Astrocyte of the spinal cord (primary cell): ENCODE results near the gene TTC9C.

Experiments used
- DNase-seq: peaks from one replicate; pipeline ENCODE4 v3.0.0; 2011; ENCODE audit warnings: low read depth, low spot score
- H3K4me3 ChIP-seq: 2 replicates; pipeline ENCODE4 v1.5.1; 2011; ENCODE audit warnings: low read depth, mild to moderate bottlenecking, low read length, moderate library complexity
- in situ Hi-C: cut with HindIII; loops from 2 replicates; pipeline ENCODE4 v1.10.0; 2017; ENCODE audit warnings: low sequenced_read_pairs
- TF ChIP-seq, protein P1 (sequence below): IDR thresholded peaks from 2 replicates; pipeline ENCODE4 v1.5.1; 2012; ENCODE audit warnings: low read depth, mild to moderate bottlenecking, low read length, inconsistent platforms

Gene TTC9C

GRCh38 chr11:62710001-62710345 is 18.3 kb upstream of the TTC9C start:
- TF ChIP-seq, protein P1, sequence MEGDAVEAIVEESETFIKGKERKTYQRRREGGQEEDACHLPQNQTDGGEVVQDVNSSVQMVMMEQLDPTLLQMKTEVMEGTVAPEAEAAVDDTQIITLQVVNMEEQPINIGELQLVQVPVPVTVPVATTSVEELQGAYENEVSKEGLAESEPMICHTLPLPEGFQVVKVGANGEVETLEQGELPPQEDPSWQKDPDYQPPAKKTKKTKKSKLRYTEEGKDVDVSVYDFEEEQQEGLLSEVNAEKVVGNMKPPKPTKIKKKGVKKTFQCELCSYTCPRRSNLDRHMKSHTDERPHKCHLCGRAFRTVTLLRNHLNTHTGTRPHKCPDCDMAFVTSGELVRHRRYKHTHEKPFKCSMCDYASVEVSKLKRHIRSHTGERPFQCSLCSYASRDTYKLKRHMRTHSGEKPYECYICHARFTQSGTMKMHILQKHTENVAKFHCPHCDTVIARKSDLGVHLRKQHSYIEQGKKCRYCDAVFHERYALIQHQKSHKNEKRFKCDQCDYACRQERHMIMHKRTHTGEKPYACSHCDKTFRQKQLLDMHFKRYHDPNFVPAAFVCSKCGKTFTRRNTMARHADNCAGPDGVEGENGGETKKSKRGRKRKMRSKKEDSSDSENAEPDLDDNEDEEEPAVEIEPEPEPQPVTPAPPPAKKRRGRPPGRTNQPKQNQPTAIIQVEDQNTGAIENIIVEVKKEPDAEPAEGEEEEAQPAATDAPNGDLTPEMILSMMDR = no peak
- DNase-seq = no peak
- H3K4me3 ChIP-seq = peak overlapping the region; percentile 54
- in situ Hi-C loops = no loop called here

DNA sequence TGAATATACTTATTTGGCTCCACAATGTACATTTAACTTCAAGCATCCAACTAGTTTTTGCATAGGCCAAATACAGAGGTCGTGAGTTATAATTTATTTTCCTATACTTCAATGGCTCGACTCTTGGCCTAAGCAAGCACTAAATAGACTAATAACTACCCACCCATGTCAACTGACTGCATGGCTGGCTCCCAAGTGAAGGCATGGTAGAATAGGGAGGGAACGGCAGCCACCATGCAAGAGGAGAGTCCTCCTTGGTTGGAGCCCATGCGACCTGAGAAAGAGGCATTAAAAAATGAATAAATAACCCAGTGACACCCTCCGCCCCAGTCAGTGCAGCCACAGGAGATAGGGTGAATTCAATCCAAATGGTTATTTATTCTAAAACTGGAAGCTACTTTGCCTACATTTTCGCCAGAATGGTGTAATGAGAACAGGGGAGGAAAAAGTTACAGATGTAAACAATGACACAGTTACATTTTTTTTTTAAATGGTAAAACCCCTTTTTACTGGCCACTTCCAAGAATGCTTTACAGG is 15.9 kb upstream of the TTC9C start:
- in situ Hi-C loops = no loop called here
- TF ChIP-seq, protein P1 = no peak
- DNase-seq = no peak
- no peak overlapping the region for H3K4me3 ChIP-seq

DNA sequence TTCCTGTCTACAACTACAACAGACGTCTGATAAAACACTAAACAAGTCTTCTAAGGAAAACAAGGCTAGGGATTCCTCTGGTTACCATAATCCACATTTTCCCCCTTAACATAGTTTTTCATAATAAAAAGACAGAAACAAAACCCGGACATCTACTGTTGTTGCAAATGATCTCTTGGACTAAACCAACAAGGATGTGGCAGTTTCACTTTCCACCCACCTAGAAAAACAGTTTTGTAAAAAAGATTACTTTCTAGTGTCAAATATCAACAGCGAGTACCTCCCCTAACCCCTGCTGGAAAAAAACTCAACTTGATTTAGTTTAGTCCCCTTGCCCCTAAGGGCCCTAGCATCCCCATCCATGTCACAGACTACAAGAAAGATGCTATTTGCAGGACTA is 15.4 kb upstream of the TTC9C start:
- no peak for DNase-seq
- in situ Hi-C loops = no loop called here
- TF ChIP-seq, protein P1 = no peak
- H3K4me3 ChIP-seq = no peak overlapping the region

- in situ Hi-C loops = no loop called here
- no peak for DNase-seq
- TF ChIP-seq, protein P1 = no peak
- H3K4me3 ChIP-seq = no peak overlapping the region
These were observed 14.9 kb upstream of the TTC9C start for GRCh38 chr11:62713343-62713742.

DNA sequence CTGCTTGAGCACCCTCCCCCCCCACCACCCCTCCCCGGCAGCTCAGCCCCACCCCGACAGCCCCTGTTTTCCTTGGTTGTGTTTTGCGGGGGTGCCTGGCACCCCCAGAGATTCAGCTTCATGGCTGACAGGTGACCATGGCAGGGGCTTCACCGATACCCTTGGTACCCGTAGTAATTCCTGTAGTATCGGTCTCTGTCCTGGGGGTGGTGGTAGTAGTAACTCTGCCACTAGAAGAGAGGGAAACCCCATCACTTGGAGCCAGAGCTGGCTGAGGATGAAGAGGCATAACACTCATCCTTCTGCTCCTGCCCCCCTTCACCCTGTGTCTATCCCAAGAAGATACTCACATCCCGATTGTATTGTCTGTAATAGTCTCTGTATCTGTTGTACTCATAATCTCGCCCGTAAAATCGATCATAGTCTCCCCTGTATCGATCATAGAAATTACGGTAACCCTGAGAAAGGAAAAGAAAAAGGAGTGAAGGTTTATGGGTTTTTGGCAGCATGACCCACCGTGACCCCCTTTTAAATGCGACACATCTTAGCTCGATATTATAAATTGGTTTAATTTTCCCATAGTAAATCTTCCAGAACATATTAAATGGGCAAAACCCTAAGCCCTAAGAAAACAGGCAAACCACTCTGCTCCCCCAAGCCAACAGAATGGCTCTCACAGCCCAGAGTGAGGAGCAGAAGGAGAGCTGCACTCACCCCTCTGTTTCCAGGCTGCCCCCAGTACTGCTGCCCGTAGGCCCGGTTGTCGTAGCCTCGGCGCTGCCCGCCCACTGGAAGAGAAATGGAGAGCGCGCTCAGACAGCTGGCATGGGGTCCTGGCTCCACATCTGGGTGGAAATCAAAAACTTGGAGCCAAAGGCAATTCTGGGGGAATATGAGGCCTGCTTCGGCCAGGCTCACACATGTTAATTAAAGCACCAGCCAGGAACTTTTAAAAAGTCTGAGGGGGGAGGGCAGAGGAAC is 12.8 kb upstream of the TTC9C start:
- in situ Hi-C loops = no loop called here
- no peak overlapping the region for H3K4me3 ChIP-seq
- TF ChIP-seq, protein P1 = no peak
- DNase-seq = no peak

- in situ Hi-C loops = no loop called here
- TF ChIP-seq, protein P1 = no peak
- no peak for DNase-seq
- H3K4me3 ChIP-seq = no peak overlapping the region
These were observed 12.1 kb upstream of the TTC9C start for GRCh38 chr11:62716206-62716605.
